IMR-90 (cell line): ENCODE measurements around the gene KRR1. TPM values are rescaled to one million over a fixed set of nuclear protein-coding genes. Genes with fewer than 3 reads are reported as not detected.

Experiments used
- ATAC-seq: fragments of 200-7000 bp; cut with Tn5 transposase; 2 replicates; pipeline ENCODE4 v1.9.1; 2020; ENCODE audit warnings: low read depth, mild to moderate bottlenecking, moderate library complexity
- BruUV-seq: library from RNA; stranded (reverse); fragments of 400-500 nt; replicated peaks from 2 replicates; lab custom pipeline; 2021; lab: Mats Ljungman, UMichigan
- CTCF ChIA-PET: fragments of 300-600 bp; formaldehyde crosslinking; extraction: SDS; loops from one replicate; lab custom pipeline; 2021; ENCODE audit warnings: antibody characterized with exemption; lab: Yijun Ruan, JAX
- POLR2A ChIA-PET: fragments of 300-600 bp; sonication (Branson Sonifier 250); formaldehyde crosslinking; loops from one replicate; lab custom pipeline; 2022; ENCODE audit warnings: antibody characterized with exemption; ENCODE audit not compliant: unreplicated experiment; lab: Charles Lee
- DNase-seq: peaks from one replicate; pipeline ENCODE4 v3.0.0; 2013
- H2AFZ ChIP-seq: replicated peaks from 2 replicates; pipeline ENCODE3; 2013; ENCODE audit warnings: low read length, mild to moderate bottlenecking; ENCODE audit not compliant: poor library complexity
- H2AK5ac ChIP-seq: 2 replicates; pipeline ENCODE4 v1.6.1; 2013; ENCODE audit warnings: low read depth, low read length, inconsistent platforms
- H2AK9ac ChIP-seq: replicated peaks from 2 replicates; pipeline ENCODE3; 2013; ENCODE audit warnings: mild to moderate bottlenecking, low read depth, low read length, moderate library complexity; ENCODE audit not compliant: poor library complexity
- H2BK120ac ChIP-seq: 2 replicates; pipeline ENCODE4 v1.6.1; 2013; ENCODE audit warnings: low read depth, low read length, inconsistent platforms
- H2BK15ac ChIP-seq: 3 replicates; pipeline ENCODE4 v1.6.1; 2013; ENCODE audit warnings: low read depth, low read length, inconsistent platforms
- H2BK20ac ChIP-seq: 2 replicates; pipeline ENCODE4 v1.6.1; 2013; ENCODE audit warnings: low read depth, mild to moderate bottlenecking, inconsistent platforms, low read length, moderate library complexity
- H2BK5ac ChIP-seq: 2 replicates; pipeline ENCODE4 v1.6.1; 2013; ENCODE audit warnings: mild to moderate bottlenecking, low read depth, low read length, inconsistent platforms; ENCODE audit not compliant: poor library complexity, severe bottlenecking
- H3K14ac ChIP-seq: replicated peaks from 2 replicates; pipeline ENCODE4 v1.6.1; 2013; ENCODE audit warnings: low read depth, low read length, inconsistent platforms
- H3K18ac ChIP-seq: 2 replicates; pipeline ENCODE4 v1.6.1; 2013; ENCODE audit warnings: low read depth, low read length, control low read depth
- H3K23ac ChIP-seq: 2 replicates; pipeline ENCODE4 v1.6.1; 2013; ENCODE audit warnings: low read depth, low read length, inconsistent platforms
- H3K27ac ChIP-seq: 2 replicates; pipeline ENCODE4 v1.5.1; 2013; ENCODE audit warnings: mild to moderate bottlenecking, control low read depth, low read length; ENCODE audit not compliant: insufficient read depth
- H3K27me3 ChIP-seq: 2 replicates; pipeline ENCODE4 v1.6.1; 2013; ENCODE audit warnings: low read length; ENCODE audit not compliant: control insufficient read depth, insufficient read depth
- H3K36me3 ChIP-seq: 2 replicates; pipeline ENCODE4 v1.6.1; 2013; ENCODE audit warnings: low read length, mixed read lengths; ENCODE audit not compliant: control insufficient read depth, insufficient read depth
- H3K4ac ChIP-seq: 2 replicates; pipeline ENCODE4 v1.6.1; 2013; ENCODE audit warnings: low read depth, low read length, inconsistent platforms
- H3K4me1 ChIP-seq: 2 replicates; pipeline ENCODE4 v1.6.1; 2013; ENCODE audit warnings: low read length, mixed read lengths; ENCODE audit not compliant: control insufficient read depth, insufficient read depth
- H3K4me2 ChIP-seq: 2 replicates; pipeline ENCODE4 v1.6.1; 2013; ENCODE audit warnings: low read depth, mild to moderate bottlenecking, control low read depth, low read length, moderate library complexity
- H3K4me3 ChIP-seq: 2 replicates; pipeline ENCODE4 v1.5.1; 2013; ENCODE audit warnings: low read depth, mild to moderate bottlenecking, control low read depth, low read length, moderate library complexity; ENCODE audit not compliant: insufficient read depth
- H3K56ac ChIP-seq: 2 replicates; pipeline ENCODE4 v1.6.1; 2013; ENCODE audit warnings: low read length, inconsistent platforms; ENCODE audit not compliant: insufficient read depth; ENCODE audit errors: extremely low read depth
- H3K79me1 ChIP-seq, 2 experiments: 2 replicates each; pipeline ENCODE4 v1.6.1; 2013; ENCODE audit warnings: low read length in 2 of 2, inconsistent platforms in 1 of 2, low read depth in 1 of 2
- H3K9ac ChIP-seq: 2 replicates; pipeline ENCODE4 v1.6.1; 2013; ENCODE audit warnings: low read depth, low read length, control low read depth
- H3K9me1 ChIP-seq: 2 replicates; pipeline ENCODE4 v1.6.1; 2013; ENCODE audit warnings: low read length, inconsistent platforms; ENCODE audit not compliant: insufficient read depth
- H3K9me3 ChIP-seq: 2 replicates; pipeline ENCODE4 v1.6.1; 2013; ENCODE audit warnings: low read length; ENCODE audit not compliant: control insufficient read depth, insufficient read depth
- H4K20me1 ChIP-seq: 2 replicates; pipeline ENCODE4 v1.6.1; 2013; ENCODE audit warnings: low read length, inconsistent platforms; ENCODE audit not compliant: insufficient read depth
- H4K5ac ChIP-seq: 2 replicates; pipeline ENCODE4 v1.6.1; 2013; ENCODE audit warnings: mild to moderate bottlenecking, low read depth, low read length, control low read depth
- H4K8ac ChIP-seq, 2 experiments: 2 replicates each; pipeline ENCODE4 v1.6.1; 2013; ENCODE audit warnings: low read depth in 2 of 2, low read length in 2 of 2, control low read depth in 1 of 2, inconsistent platforms in 1 of 2
- H4K91ac ChIP-seq: 2 replicates; pipeline ENCODE4 v1.6.1; 2013; ENCODE audit warnings: low read depth, low read length, inconsistent platforms; ENCODE audit not compliant: insufficient read depth
- BHLHE40 ChIP-seq: fragments of 150-350 bp; IDR thresholded peaks from 2 replicates; pipeline ENCODE4 v1.6.1; 2016; ENCODE audit warnings: mild to moderate bottlenecking, low read depth, low read length
- CTCF ChIP-seq: conservative IDR thresholded peaks from 2 replicates; pipeline ENCODE4 v1.5.1; 2012; ENCODE audit warnings: mild to moderate bottlenecking, low read depth, low read length, improper control_type of control experiment
- FOS ChIP-seq: fragments of 150-350 bp; IDR thresholded peaks from 2 replicates; pipeline ENCODE4 v1.6.1; 2016; ENCODE audit warnings: low read depth, low read length
- USF2 ChIP-seq: fragments of 150-350 bp; IDR thresholded peaks from 2 replicates; pipeline ENCODE4 v1.6.1; 2017; ENCODE audit warnings: mild to moderate bottlenecking, antibody characterized with exemption, low read length, low read depth
- WGBS, 2 experiments: methylation state at CpG; one replicate each; pipeline versions ENCODE4 v1.1.5 to v1.1.7; 2013; ENCODE audit warnings: missing lambda C conversion rate in 2 of 2; ENCODE audit not compliant: insufficient read length in 1 of 2; ENCODE audit errors: extremely low coverage in 2 of 2; 5-methylcytosine and 5-hydroxymethylcytosine counted together
- dilution Hi-C: fragments of 300-500 bp; cut with HindIII; formaldehyde crosslinking; loops from one replicate; pipeline ENCODE4 v1.14.3; 2018; ENCODE audit warnings: low sequenced_read_pairs; ENCODE audit not compliant: unreplicated experiment
- in situ Hi-C: fragments of 300-500 bp; cut with MboI; formaldehyde crosslinking; loops from 3 replicates; pipeline ENCODE4 v1.14.3; 2019; ENCODE audit warnings: low sequenced_read_pairs, inconsistent platforms, mixed read lengths
- intact Hi-C: fragments of 100-400 bp; cut with micrococcal nuclease; formaldehyde crosslinking; loops from 2 replicates; pipeline ENCODE4 v1.10.0; 2022
- polyA plus RNA-seq, 3 experiments: library from polyadenylated mRNA; depleted of rRNA; stranded (reverse); fragments of >200 nt; gene quantifications; 2 replicates each; pipeline ENCODE4 v1.2.3, GENCODE V29; 2012; ENCODE audit warnings: low replicate concordance in 1 of 3
- total RNA-seq: library from RNA; depleted of rRNA; stranded (reverse); fragments of >200 nt; gene quantifications from 2 replicates; pipeline ENCODE4 v1.2.3, GENCODE V29; 2012

Gene KRR1
- total and polyA plus RNA-seq, 2 of the 4 experiments (the other 2 are of a cell fraction), result 18.3 to 31.4 TPM

GRCh38 chr12:75550401-75551240, 39.2 kb upstream of the KRR1 start:
- Histone ChIP-seq H3K36me3 (no peaks in the 10 kb centered on the region), H3K18ac (peak overlapping the region; percentile 93), H3K9ac (no peak overlapping the region), H3K14ac (peak overlapping the region; percentile 49), H2BK20ac (peak overlapping the region; percentile 62), H3K4me2 (peak overlapping the region; percentile 75), H4K91ac (peak overlapping the region; percentile 53; the same call in 1 of the 2 replicates), H3K4me3 (no peak overlapping the region), H3K9me3 (no peaks in the 10 kb centered on the region), H3K4ac (peak overlapping the region; percentile 64), H2BK15ac (peak overlapping the region; percentile 40; the same call in 1 of the 3 replicates), H4K20me1 (no peaks in the 10 kb centered on the region), H3K56ac (no peak overlapping the region), H3K4me1 (peaks cover 18% of the 10 kb centered on the region), H3K27ac (peak overlapping the region; percentile 71), H2AFZ (peak overlapping the region; percentile 45), H3K9me1 (peaks cover 12% of the 10 kb centered on the region; the same call in 1 of the 2 replicates), H4K8ac (peak overlapping the region; percentile 65 to 67; a peak in 3 of 4 replicates), H3K23ac (peak overlapping the region; percentile 21; the same call in 1 of the 2 replicates), H2AK5ac (peak overlapping the region; percentile 71), H3K79me1 (no peaks in the 10 kb centered on the region), H2BK120ac (peak overlapping the region; percentile 69), H3K27me3 (no peaks in the 10 kb centered on the region), H2BK5ac (no peak overlapping the region), H2AK9ac (peak overlapping the region; percentile 29), H4K5ac (peak overlapping the region; percentile 88)
- no peak for TF ChIP-seq FOS
- TF ChIP-seq BHLHE40, result no peak
- TF ChIP-seq CTCF, result no peak
- TF ChIP-seq USF2, result peak; percentile 41
- dilution Hi-C loops (no loop called here), intact Hi-C loops (no loop called here), in situ Hi-C loops (no loop called here)
- ChIA-PET CTCF (no interaction called here), POLR2A (no interaction called here)
- DNase-seq (peak; percentile 29), ATAC-seq (peak; percentile 38)
- BruUV-seq, result no TSS peak
- WGBS, 2 experiments, result 28% methylated on average over 3 of the region's 8 CpGs; no CpG with 5 or more reads in 1 of the 2 experiments
